Measurements from ENCODE around the gene KCTD6.
"Not testable (repeated sequence)": the region's sequence is repeated elsewhere in the genome, so short reads cannot be mapped to it uniquely, and the experiment has no call there.

The KCTD6 gene

DNA sequence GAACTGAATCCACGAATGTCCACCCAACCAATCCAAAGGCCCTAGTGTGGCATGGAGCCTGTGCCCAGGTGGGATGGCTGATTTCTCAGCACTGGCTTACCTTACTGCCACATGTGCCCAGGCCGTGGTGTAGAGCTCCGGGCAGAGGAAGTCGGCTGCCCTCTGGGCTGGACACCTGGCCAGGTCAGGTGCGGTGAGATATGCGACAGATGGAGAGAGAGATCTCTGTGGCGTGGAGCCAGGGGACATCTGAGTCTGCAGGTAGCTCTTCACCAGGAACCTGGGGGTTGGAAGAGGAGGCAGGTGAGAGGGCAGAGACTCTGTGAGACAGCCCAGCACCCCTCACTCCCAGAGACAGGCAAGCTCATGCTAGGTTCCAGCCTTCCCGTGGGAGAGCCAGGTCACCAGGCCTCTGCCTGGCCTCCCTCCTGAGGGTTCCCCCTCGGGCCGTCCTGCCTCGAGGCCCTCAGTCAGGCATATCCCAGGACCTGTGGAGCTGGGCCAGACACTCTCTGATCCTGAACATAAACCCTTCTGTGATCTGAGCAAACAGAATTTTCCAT, 32.5 kb downstream of the KCTD6 start:
- DNase-seq (ENCODE audit: low spot score), result no peak

DNA sequence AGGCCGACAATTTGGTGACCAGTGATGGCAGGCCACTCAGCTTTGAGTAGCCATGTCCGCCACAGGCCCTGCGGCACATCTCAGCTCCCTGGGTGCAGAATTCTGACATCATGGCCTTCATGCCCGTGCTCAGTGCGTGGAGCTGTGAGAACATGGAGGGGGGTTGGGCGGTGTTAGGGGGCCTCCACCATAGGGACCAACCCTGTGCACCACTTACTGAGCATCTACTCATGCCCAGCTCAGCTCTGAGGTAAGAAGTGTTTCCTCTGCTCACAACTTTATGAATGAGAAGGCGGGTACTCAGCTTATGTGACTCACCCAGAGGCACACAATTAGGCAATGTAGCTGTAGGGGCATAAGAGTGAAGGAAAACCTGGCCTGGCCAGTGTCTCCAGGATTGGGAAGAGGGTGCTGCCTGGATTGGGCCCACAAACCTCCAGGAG, 34.6 kb downstream of the KCTD6 start:
- peak; percentile 88 for DNase-seq (ENCODE audit: low spot score)

GRCh38 chr3:58527440-58527839, 35.5 kb downstream of the KCTD6 start:
- DNase-seq (ENCODE audit: low spot score), result not testable (repeated sequence)

GRCh38 chr3:58528629-58529028, 36.7 kb downstream of the KCTD6 start:
- DNase-seq (ENCODE audit: low spot score), result peak; percentile 75

- DNase-seq (ENCODE audit: low spot score), result no peak
Observed at GRCh38 chr3:58529516-58530353, 37.8 kb downstream of the KCTD6 start.

DNA sequence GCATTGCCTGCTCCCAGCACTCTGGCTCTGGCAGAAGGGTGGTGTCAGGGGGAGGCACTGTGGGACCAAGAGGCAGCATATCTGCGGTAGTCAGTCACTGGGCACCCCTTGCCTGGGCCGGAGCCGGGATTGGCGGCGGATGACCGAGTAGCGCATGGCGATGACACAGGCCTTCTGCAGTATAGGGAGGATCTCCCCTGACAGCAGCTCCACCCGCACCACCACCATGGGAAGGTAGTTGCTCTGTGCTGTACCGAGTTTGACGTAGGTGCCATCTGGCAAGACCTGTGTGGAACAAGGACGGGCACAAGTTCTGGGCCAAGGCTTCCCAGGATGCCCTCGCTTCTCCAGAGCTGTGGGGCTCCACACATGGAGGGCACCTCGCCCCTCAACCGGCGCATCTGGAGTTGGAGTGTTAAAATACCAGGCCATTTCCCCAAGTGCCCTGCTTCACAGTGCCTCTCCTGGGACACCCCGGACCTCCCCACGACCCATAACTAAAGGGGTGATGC, 38.5 kb downstream of the KCTD6 start:
- DNase-seq (ENCODE audit: low spot score), result no peak

DNA sequence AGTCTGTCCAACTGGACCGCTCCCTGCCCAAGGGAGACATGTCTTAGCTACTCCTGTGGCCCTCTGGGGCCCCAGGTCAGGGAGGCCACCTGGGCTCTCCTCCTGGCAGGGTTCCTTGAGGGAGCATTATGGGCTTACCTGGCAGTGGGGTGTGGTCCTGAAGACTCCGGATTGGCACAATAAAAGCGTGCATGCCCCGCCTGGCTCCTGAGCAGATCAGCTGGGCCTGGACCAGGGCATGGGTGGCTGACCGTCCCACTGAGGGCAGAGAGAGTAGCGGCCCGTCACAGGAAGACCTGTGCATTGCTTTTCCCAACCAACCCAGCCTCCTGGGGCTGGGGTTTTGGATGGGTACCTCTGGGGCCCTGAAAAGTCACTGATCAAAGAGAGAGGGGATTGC, 39.7 kb downstream of the KCTD6 start:
- DNase-seq (ENCODE audit: low spot score), result no peak

- peak; percentile 19 for DNase-seq (ENCODE audit: low spot score)
Observed at GRCh38 chr3:58531956-58532355, 40.1 kb downstream of the KCTD6 start.

GRCh38 chr3:58532794-58533220, 40.9 kb downstream of the KCTD6 start:
- DNase-seq (ENCODE audit: low spot score), result peak; percentile 81

DNA sequence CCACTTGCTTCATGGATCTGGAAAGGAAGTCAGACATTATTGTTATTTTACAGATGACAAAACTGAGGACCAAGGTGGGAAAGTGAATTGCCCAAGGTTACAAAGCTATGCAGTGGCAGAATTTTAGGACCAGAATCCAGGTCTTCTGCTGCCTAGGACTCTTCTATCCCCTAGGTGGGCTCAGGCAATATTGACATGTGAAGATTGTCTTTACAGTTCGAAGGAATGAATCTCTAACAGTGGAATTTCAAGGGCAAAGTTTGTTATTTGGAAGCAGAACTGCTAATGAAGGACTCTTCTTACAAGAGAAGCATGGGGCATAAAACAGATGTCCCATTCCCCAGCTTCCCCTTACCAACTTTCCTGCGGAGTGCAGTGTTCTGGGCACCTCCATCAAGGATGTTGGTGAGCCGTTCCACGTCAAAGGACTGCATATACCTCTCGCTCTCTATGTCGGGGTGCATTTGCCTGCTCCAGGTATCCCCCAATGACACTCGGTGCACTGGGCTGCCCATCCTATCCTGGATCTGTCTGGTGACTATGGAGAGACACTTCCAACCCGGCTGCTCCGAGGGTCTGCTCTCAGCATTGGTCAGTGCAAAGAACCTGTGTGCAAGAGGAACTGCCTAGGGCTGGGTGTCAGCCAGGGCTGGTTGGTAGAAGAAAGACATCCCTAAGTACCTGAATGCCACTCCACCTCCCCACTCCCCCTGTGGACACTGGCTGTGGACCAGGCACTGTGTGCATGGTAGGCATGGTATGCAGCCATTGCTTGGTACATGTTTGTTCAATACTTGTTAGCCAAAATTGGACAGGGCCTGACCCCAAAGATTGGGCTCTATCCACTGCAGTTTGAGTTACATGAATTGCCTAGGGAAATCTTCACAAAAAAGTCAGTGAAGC, 42.9 kb downstream of the KCTD6 start:
- no peak for DNase-seq (ENCODE audit: low spot score)

GRCh38 chr3:58535531-58536500, 43.9 kb downstream of the KCTD6 start:
- DNase-seq (ENCODE audit: low spot score), result no peak

DNA sequence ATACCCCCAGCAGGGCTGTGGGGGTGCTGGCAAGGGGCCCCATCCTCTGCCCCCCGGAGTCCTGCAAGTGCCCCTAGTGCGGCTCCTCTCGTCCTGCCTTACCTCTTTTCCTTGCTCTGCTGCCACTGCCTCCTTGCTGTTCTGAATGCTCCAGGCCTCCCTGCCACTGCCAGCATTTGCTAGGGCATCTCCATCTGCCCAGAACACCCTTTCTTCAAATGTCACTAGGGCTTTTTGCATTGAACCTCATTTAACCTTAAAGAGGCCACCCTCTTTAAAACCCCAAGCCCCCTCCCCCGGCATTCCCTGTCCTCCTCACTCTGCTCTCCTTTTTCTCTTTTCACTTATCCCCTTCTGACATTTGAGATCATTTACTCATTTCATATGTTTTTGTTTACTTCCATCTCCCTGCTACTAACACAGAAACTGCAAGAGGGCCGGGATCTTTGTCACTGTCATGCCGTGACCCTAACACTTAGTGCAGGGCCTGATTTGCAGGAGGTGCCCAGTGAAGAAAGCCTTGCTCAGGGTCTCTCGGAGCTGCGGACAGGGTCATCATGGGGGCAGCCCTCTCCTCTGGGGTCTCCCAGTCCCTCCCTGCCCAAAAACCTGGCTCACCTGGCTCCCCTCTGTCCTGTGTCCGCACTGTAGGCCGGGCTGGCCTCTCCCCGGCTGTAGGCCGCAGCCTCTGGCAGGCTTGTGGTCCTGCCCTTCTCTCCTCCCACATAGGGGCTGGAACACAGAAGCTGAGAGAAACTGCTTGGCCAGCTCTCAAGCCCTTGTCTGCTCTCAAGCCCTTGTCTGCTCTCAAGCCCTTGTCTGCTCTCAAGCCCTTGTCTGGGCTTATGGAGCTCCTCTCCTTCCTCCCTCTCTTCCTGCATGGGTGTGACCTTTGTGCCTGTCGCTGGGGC, 44.9 kb downstream of the KCTD6 start, which contains the start of gene ACOX2:
ACOX2 (minus strand) TSS at position 690 of the 911 bp plus-strand sequence. CDS start 2,084 bp downstream, outside the sequence.
- DNase-seq (ENCODE audit: low spot score), result peak; percentile 36

DNA sequence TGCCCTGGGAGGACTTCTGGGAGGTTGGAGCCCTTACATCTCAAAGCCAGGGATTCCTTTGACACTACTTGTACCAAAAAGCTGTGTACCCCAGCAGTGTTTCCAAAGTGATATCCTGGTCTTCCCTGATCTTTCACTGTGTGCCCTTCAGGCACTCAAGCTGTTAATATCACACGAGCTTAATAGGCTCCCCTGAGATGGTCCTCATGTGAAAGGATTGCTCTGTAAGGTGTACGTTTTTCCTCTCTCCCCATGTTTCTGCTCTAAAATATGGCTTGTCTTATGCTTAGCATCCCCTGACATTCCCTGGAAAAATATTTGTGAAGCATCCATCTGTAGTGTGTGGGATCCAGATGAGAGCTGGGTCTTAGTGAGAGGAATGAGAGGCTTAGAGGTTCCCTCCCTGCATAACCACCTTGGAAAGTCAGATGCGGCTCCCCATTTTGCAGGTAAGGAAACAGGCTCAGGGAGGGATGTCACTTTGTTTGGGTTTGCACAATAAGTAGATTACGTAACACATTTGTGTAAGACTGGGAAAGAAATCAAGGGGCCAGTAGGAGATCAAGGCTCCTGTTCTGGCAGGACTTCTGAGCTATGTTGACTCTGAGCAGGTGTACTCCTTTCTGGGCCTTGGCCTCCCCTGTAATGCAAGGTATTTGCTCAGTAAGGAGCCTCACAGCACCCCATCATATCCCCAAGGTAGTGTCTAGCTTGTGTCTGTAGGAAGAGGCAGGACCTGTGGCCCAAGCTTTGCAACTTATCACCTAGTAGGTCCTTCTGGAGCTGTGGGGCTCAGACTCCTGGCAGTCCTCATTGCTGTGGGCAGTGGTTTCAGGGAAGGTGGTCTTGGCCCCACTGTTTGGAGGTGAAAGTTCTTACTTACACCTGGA, 45.8 kb downstream of the KCTD6 start:
- no peak for DNase-seq (ENCODE audit: low spot score)

GRCh38 chr3:58539626-58540025, 47.7 kb downstream of the KCTD6 start:
- DNase-seq (ENCODE audit: low spot score), result no peak

- DNase-seq (ENCODE audit: low spot score), result no peak
Observed at GRCh38 chr3:58540176-58540858, 48.4 kb downstream of the KCTD6 start.

DNA sequence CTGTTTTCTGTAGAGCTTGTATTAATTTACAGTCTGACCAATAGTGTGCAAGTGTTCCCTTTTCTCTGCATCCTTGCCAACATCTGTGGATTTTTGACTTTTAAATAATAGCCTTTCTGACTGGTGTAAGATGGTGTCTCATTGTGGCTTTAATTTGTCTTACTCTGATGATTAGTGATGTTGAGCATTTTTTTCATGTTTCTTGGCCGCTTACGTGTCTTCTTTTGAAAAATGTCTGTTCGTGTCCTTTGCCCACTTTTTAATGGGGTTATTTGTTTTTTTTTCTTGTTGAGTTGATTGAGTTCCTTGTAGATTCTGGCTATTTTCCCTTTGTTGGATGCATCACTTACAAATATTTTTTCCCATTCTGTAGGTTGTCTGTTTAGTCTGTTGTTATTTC, 52.6 kb downstream of the KCTD6 start:
- DNase-seq (ENCODE audit: low spot score), result no peak

DNA sequence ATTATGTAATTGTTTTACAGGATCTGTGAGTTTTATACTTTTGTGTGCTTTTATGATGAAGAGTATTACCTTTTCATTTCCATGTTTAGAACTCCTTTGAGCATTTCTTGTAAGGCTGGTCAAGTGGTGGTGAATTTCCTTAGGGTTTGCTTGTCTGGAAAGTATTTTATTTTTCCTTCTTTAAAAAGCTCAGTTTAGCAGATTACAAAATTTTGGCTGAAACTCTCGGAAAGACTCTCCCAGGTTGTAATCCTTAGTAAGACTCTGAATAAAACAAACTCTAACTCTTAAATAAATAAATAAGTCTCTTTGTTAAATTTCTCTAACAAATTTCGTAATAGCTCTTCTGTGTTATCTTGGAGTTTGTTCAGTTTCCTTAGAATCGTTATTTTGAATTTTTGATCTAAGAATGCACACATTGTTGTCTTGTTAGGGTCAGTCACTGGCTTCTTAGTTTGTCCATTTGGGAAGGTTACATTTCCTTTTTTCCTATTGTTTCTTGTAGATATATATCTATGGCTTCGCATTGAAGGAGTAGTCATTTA, 59.8 kb downstream of the KCTD6 start:
- no peak for DNase-seq (ENCODE audit: low spot score)
